GM18873 (cell line): ENCODE data around the gene AMOT.
A peak's percentile ranks its signal among the peaks of the same experiment; 100 is the strongest.

Source experiments
- ATAC-seq: cut with Tn5 transposase; IDR thresholded peaks from one replicate; pipeline ENCODE4 v1.9.1; 2021; ENCODE audit warnings: mild to moderate bottlenecking, moderate library complexity, moderate number of reproducible peaks; ENCODE audit not compliant: unreplicated experiment, low FRiP score

Gene AMOT

GRCh38 chrX:112808007-112808406 lies 32.6 kb downstream of the AMOT start:
- ATAC-seq = no peak

DNA sequence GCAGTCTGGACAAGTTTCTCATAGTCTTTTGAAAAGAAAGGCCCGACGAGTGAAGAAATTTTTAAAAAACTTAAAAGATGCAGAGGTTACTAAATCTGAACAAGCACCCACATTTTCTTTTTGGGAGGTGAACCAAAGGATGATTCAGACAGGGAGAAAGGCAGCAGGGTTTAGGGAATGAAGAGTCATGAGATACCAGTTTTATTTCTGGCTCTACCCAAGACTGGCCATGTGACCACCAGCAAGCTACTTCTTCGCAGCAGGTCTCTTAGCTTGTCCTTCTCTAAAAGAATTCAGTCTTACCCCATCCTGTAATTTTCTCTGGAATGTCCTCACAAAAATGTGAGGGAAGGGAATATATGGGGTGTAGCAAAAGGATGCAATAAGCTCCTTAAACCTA lies 37.6 kb downstream of the AMOT start:
- ATAC-seq = no peak

DNA sequence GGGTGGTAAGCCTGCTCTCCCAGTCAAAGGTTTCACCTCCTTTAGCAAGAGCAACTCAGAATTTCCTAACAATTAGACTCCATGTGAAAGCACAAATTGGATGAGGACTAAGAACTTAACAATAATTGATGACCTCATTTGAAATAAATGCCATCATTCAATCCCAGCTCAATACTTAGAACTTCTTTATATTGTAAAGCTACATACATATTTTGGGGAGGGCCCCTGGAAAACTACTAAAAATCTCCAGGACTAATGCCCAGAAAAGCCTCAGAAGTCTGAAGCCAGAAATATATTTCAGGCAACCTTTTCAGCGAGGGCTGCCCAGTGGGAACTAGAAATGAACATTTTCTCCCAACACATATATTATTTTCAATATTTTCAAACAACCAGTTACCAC lies 38.1 kb downstream of the AMOT start:
- ATAC-seq = no peak

- no peak for ATAC-seq
Measured at GRCh38 chrX:112800971-112801775, 39.5 kb downstream of the AMOT start.

- no peak for ATAC-seq
Measured at GRCh38 chrX:112799425-112799824, 41.2 kb downstream of the AMOT start.

GRCh38 chrX:112798736-112799135 lies 41.9 kb downstream of the AMOT start:
- ATAC-seq = no peak

- no peak for ATAC-seq
Measured at GRCh38 chrX:112789931-112790330, 50.7 kb downstream of the AMOT start.

GRCh38 chrX:112786076-112786475 lies 54.6 kb downstream of the AMOT start:
- no peak for ATAC-seq

- ATAC-seq = no peak
Measured at GRCh38 chrX:112785344-112785743, 55.3 kb downstream of the AMOT start.

DNA sequence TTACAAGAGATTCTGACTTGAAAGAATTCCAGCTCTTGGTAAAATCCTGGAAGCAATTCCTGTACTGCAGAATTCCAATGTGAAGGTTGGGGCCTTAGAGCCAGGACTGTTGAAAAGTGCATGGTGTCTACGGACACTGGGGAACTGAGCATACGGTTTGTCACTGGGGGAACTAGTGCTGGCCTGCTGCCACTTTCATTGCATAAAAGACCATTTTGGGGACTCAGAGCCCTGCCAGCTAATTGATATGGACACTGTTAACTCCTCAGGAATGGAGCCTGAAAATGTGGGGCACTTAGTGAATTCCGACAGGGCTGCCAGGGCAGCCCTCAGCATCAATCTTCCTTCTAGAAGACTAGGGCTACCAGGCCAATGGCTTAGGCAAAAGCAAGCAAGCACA lies 55.9 kb downstream of the AMOT start:
- ATAC-seq = no peak

- no peak for ATAC-seq
Measured at GRCh38 chrX:112779139-112779538, 61.5 kb downstream of the AMOT start.

DNA sequence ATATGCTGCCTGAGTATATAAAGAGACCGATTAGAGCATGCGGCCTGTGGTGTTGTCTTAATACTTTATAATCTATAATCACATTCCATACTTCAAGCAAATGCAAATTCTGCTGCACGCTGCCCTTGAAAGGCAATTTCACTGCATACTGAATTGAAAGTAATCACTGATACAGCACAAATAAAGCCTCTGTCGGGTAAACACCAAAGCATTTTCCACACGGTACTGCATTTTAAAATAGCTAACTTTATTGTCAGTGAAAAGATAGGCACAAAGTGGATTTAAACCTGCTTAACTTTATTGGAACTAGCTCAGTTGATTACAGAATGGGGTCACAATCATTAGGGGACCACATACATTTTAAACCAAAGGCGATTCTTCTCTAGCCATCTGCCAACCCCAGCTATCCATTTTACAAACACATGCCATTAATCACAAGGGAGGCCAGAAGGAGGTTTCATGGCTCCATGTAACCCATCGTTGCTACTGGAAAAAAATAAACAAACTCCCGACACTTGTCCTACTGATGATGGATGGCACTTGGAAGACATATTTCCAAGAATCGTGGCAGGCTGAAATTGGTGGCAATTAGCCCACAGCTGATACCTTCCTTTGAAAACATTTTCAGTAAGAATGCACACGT lies 65.9 kb downstream of the AMOT start:
- ATAC-seq = no peak

DNA sequence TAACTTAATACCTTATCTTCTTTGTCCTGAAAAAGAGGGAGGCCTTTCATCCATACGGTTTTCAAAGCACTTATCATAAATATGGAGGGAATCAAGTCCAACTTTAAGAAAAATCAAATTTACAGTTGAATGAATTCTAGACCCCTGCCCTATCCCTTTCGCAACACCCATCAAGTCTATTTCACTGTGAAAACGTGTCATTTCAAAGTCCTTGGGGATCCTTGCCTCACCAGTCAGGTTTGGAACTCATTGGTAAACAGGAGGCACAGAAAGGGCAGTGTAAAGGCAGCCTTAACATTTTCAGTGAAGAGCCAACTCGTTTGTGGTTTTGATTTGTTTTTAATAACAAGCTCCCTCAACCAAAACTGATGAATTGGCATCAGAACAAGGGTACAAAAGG lies 66.5 kb downstream of the AMOT start:
- no peak for ATAC-seq

- no peak for ATAC-seq
Measured at GRCh38 chrX:112769034-112769433, 71.6 kb downstream of the AMOT start.

DNA sequence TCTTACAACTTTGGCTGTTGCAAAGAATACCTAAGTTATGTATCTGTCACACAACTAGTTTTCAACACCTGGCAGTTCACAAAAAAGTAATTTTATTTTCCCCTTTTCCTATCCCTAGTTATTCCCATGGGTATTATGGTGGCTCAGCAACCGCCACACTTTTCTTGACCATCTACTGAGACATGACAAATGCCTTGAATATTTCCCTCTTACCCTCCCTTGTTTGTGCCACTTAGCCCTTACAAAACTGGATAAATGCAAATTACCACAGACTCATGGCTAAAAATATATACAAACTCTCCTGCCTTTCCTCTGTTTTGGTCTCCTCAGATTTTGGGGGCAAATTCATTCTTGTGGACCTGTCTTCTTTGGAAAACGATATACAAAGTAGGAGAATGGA lies 72.1 kb downstream of the AMOT start:
- no peak for ATAC-seq

GRCh38 chrX:112766774-112767173 lies 73.9 kb downstream of the AMOT start:
- ATAC-seq = no peak

DNA sequence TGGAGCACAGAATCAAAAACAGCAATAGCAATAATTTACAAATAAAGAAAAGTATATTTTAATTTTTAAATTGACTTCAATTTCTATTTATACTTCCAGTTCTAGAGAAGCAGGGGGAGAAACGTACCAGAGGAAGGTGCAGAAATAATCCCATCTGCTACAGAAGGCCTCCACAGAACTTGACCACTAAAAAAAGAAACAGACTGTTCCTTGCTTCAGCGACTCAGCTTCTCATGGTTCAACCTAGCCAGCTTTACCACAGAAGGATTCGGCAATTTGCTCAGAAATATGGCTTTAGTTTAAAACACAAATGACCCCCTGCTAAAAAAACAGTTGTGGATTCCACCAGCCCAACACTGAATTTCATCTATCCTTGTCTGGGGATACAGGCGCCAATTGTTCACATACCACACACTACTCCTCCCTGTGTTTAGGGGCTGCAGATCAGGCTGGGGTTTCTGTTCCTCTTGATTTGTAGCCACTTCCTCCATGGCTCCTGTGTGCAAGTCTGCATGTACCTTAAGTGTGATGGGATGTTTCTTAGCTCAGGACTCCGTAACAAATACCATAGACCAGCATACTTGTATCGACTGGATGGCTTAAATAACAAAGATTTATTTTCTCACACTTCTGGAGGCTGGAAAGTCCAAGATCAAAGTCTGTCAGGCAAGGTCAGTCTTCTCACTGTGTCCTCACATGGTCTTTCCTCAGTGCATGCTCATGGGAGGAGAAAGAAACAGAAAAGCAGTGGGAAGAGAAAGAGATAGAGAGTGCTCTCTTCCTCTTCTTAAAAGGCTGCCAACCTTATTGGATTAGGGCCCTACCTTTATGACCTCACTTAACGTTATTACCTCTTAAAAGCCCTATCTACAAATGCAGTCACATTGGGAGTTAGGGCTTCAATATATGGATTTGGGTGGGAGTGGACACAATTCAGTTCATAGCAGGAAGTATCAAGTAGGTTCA lies 79.1 kb downstream of the AMOT start:
- ATAC-seq = peak; percentile 81

DNA sequence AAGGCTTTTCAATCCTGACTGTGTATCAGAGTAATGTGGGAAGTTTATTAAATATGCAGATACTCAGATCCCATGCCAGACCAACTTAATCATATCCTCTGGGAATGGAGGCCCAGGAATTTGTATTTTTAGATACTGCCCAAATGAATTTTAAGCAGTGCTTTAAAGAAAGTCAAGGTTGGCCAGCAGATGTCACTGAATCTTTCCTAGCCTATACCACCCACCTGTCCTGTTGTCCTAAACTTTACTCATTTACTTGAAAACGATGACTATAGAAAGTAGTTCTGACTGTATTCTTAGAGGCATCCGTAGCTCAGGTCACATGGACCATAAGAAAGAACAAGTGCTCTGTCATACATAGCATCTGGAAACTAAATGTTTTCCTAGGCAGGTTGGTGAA lies 79.9 kb downstream of the AMOT start:
- ATAC-seq = peak; percentile 65

- ATAC-seq = no peak
Measured at GRCh38 chrX:112759966-112760365, 80.7 kb downstream of the AMOT start.

DNA sequence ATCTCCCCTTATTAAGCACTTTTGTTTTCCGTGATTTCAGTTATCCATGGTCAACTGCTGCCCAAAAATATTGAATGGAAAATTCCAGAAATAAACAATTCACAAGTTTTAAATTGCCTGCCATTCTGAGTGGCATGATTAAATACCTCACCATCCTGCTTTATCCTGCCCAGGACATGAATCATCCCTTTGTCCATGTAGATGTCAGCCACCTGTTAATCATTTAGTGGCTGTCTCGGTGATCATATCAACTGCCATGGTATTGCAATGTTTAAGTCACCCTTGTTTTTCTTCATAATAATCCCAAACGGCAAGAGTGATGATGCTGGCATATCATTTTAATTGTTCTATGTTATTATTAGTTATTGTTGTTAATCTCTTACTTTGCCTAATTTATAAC lies 81.1 kb downstream of the AMOT start:
- ATAC-seq = no peak

GRCh38 chrX:112757946-112758345 lies 82.7 kb downstream of the AMOT start:
- ATAC-seq = no peak
